Measurements from ENCODE around the gene PSMA2.

Gene PSMA2

DNA sequence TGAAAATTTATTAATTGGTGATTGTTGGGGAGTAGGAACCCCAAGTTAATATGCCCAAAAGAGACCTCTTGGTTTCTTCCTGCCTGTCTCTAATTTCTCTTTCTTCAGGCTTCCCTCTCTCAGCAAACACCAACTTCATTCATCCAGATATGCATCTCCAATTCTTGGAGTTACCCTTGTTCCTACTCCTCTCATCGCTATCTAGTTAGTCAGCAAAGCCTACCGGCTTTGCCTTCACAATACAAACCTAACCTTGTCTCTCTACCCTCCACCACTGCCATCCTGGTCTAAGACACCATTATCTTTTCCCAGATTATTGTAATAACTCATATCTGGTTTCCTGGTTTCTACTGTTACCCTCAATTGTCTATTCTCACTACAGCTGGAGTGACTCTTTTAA, 48.1 kb upstream of the PSMA2 start:
- Histone ChIP-seq H3K4me2 (ENCODE audit: low read depth, low read length, poor library complexity, severe bottlenecking) (no peak overlapping the region), H4K20me1 (ENCODE audit: low read depth, low read length) (no peaks in the 10 kb centered on the region), H3K9me3 (ENCODE audit: insufficient read depth, low read length) (peaks cover 8% of the 10 kb centered on the region; the same call in 1 of the 2 replicates), H3K9ac (ENCODE audit: low read length) (no peak overlapping the region), H3F3A (ENCODE audit: insufficient read depth) (no peaks in the 10 kb centered on the region), H3K79me2 (ENCODE audit: insufficient read depth, low read length) (no peaks in the 10 kb centered on the region), H3K27ac (ENCODE audit: low read depth, low read length) (no peak overlapping the region), H3K27me3 (ENCODE audit: low read length) (no peaks in the 10 kb centered on the region), H3K36me3 (ENCODE audit: low read length) (no peaks in the 10 kb centered on the region), H3K9me2 (replicated peaks; ENCODE audit: insufficient read depth, low read length) (no peaks in the 10 kb centered on the region), H3K4me3 (ENCODE audit: insufficient read depth, low read length, poor library complexity, severe bottlenecking) (no peak overlapping the region), H2AFZ (ENCODE audit: low read depth, low read length, severe bottlenecking) (no peak overlapping the region)
- TF ChIP-seq, protein P1, sequence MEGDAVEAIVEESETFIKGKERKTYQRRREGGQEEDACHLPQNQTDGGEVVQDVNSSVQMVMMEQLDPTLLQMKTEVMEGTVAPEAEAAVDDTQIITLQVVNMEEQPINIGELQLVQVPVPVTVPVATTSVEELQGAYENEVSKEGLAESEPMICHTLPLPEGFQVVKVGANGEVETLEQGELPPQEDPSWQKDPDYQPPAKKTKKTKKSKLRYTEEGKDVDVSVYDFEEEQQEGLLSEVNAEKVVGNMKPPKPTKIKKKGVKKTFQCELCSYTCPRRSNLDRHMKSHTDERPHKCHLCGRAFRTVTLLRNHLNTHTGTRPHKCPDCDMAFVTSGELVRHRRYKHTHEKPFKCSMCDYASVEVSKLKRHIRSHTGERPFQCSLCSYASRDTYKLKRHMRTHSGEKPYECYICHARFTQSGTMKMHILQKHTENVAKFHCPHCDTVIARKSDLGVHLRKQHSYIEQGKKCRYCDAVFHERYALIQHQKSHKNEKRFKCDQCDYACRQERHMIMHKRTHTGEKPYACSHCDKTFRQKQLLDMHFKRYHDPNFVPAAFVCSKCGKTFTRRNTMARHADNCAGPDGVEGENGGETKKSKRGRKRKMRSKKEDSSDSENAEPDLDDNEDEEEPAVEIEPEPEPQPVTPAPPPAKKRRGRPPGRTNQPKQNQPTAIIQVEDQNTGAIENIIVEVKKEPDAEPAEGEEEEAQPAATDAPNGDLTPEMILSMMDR (IDR thresholded peaks at IDR 0.05; ENCODE audit: insufficient read depth, low read length, poor library complexity, severe bottlenecking) = no peak
- TF ChIP-seq EZH2phosphoT487 (conservative IDR thresholded peaks at IDR 0.05; ENCODE audit: low read length) = no peak

DNA sequence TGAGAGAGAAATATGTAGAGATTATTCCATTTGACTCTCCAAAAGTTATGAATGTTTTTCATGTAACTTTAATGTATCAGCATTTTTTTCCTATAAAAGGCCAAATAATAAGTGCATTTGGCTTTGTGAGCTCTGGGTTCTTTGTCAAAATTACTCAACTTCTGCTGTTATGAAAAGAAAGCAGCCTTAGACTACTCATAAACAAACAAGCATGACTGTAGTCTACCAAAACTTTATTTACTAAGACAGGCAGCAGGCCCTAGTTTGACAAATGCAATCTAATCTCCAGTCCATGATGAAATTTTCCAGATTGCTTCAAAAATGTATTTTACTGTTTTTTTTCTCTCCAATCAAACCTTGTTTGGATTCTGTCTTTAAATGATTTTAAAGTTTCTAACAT, 46.5 kb upstream of the PSMA2 start:
- no peak overlapping the region for H2AFZ ChIP-seq (ENCODE audit: low read depth, low read length, severe bottlenecking)
- H3K27me3 ChIP-seq (ENCODE audit: low read length) = no peaks in the 10 kb centered on the region
- no peak overlapping the region for H3K4me3 ChIP-seq (ENCODE audit: insufficient read depth, low read length, poor library complexity, severe bottlenecking)
- no peak overlapping the region for H3K9ac ChIP-seq (ENCODE audit: low read length)
- no peaks in the 10 kb centered on the region for H3F3A ChIP-seq (ENCODE audit: insufficient read depth)
- H3K9me2 ChIP-seq (replicated peaks; ENCODE audit: insufficient read depth, low read length) = no peaks in the 10 kb centered on the region
- TF ChIP-seq EZH2phosphoT487 (conservative IDR thresholded peaks at IDR 0.05; ENCODE audit: low read length) = no peak
- H3K79me2 ChIP-seq (ENCODE audit: insufficient read depth, low read length) = no peaks in the 10 kb centered on the region
- H3K4me2 ChIP-seq (ENCODE audit: low read depth, low read length, poor library complexity, severe bottlenecking) = no peak overlapping the region
- H3K9me3 ChIP-seq (ENCODE audit: insufficient read depth, low read length) = no peaks in the 10 kb centered on the region
- no peak overlapping the region for H3K27ac ChIP-seq (ENCODE audit: low read depth, low read length)
- H3K36me3 ChIP-seq (ENCODE audit: low read length) = no peaks in the 10 kb centered on the region
- no peaks in the 10 kb centered on the region for H4K20me1 ChIP-seq (ENCODE audit: low read depth, low read length)

DNA sequence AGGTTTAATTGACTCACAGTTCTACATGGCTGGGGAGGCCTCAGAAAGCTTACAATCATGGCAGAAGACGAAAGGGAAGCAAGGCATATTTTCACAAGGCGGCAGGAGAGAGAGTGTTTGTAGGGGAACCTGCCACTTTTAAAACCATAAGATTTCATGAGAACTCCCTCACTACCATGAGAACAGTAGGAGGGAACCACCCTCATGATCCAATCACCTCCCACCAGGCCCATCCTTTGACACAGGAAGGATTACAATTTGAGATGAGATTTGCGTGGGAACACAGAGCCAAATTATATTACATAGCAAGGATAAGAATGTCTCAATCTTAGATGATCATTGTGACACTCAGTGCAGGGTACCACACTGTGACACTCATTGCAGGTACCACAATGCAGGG, 44.4 kb upstream of the PSMA2 start:
- H4K20me1 ChIP-seq (ENCODE audit: low read depth, low read length) = no peaks in the 10 kb centered on the region
- no peaks in the 10 kb centered on the region for H3F3A ChIP-seq (ENCODE audit: insufficient read depth)
- no peaks in the 10 kb centered on the region for H3K79me2 ChIP-seq (ENCODE audit: insufficient read depth, low read length)
- no peak overlapping the region for H3K4me3 ChIP-seq (ENCODE audit: insufficient read depth, low read length, poor library complexity, severe bottlenecking)
- no peak overlapping the region for H2AFZ ChIP-seq (ENCODE audit: low read depth, low read length, severe bottlenecking)
- no peak overlapping the region for H3K4me2 ChIP-seq (ENCODE audit: low read depth, low read length, poor library complexity, severe bottlenecking)
- H3K9me3 ChIP-seq (ENCODE audit: insufficient read depth, low read length) = no peaks in the 10 kb centered on the region
- H3K27ac ChIP-seq (ENCODE audit: low read depth, low read length) = no peak overlapping the region
- H3K9ac ChIP-seq (ENCODE audit: low read length) = no peak overlapping the region
- no peaks in the 10 kb centered on the region for H3K27me3 ChIP-seq (ENCODE audit: low read length)
- no peaks in the 10 kb centered on the region for H3K36me3 ChIP-seq (ENCODE audit: low read length)
- TF ChIP-seq EZH2phosphoT487 (conservative IDR thresholded peaks at IDR 0.05; ENCODE audit: low read length) = no peak
- TF ChIP-seq, protein P1 (IDR thresholded peaks at IDR 0.05; ENCODE audit: insufficient read depth, low read length, poor library complexity, severe bottlenecking) = no peak
- no peaks in the 10 kb centered on the region for H3K9me2 ChIP-seq (replicated peaks; ENCODE audit: insufficient read depth, low read length)

DNA sequence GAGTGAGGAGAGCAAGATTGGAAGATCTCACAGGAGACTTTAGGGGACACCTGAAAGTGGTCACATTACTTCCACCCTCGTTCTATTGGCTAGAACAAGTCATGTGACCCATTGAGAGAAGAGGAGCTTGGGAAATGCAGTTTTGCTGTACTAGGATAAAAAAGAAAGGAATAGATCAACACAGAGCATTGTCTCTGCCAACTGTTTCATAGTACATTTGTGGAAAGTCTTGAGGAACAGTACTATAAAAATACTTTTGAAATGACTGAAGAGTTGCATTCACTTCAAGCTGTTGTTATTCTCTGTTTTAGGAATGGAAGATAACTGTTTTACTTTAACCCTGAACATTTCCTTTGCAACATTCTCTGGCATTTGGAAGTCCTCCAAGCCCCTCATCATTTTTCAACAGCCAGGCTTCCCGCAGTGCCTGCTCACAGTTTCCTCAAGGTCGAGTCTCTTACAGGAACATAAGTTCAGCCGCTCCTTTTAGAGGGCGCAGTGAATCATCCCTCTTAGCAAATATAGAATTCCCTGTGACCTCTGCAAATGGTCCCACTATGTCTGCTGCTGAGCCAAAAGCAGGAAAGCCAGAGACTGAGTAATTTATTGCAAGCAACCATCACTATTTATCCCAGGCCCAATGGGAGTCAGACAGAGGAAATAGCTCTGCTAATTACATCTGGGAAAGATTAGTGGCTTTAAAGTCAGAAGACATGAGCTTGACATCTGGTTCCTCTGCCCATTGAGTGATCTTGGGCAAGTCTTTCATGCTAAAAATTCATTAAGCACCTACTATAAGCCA, 40.9 kb upstream of the PSMA2 start:
- no peaks in the 10 kb centered on the region for H3K27me3 ChIP-seq (ENCODE audit: low read length)
- no peaks in the 10 kb centered on the region for H3F3A ChIP-seq (ENCODE audit: insufficient read depth)
- H3K27ac ChIP-seq (ENCODE audit: low read depth, low read length) = no peak overlapping the region
- H3K9me3 ChIP-seq (ENCODE audit: insufficient read depth, low read length) = no peaks in the 10 kb centered on the region
- H3K9me2 ChIP-seq (replicated peaks; ENCODE audit: insufficient read depth, low read length) = no peaks in the 10 kb centered on the region
- H3K79me2 ChIP-seq (ENCODE audit: insufficient read depth, low read length) = no peaks in the 10 kb centered on the region
- H3K36me3 ChIP-seq (ENCODE audit: low read length) = no peaks in the 10 kb centered on the region
- TF ChIP-seq EZH2phosphoT487 (conservative IDR thresholded peaks at IDR 0.05; ENCODE audit: low read length) = no peak
- TF ChIP-seq, protein P1 (IDR thresholded peaks at IDR 0.05; ENCODE audit: insufficient read depth, low read length, poor library complexity, severe bottlenecking) = no peak
- no peak overlapping the region for H2AFZ ChIP-seq (ENCODE audit: low read depth, low read length, severe bottlenecking)
- no peak overlapping the region for H3K9ac ChIP-seq (ENCODE audit: low read length)
- H3K4me2 ChIP-seq (ENCODE audit: low read depth, low read length, poor library complexity, severe bottlenecking) = no peak overlapping the region
- H3K4me3 ChIP-seq (ENCODE audit: insufficient read depth, low read length, poor library complexity, severe bottlenecking) = no peak overlapping the region
- no peaks in the 10 kb centered on the region for H4K20me1 ChIP-seq (ENCODE audit: low read depth, low read length)
